Measurements from ENCODE around the gene DNAJB2. TPM values are rescaled to one million over a fixed set of nuclear protein-coding genes. Genes with fewer than 3 reads are reported as not detected.

Gene DNAJB2
- total and polyA plus RNA-seq, 7 donors: 27.4 to 73.9 (median 42.1) TPM

- Histone ChIP-seq H3K4me3 (no peak overlapping the region), H3K9me3 (no peaks in the 10 kb centered on the region), H3K4me1 (peaks cover 0 to 72% (median 69%) of the 10 kb centered on the region in 4 donors), H3K27ac (peak overlapping the region; percentile 79 to 87 (median 82)), H3K36me3 (peaks cover 0 to 40% (median 8%) of the 10 kb centered on the region in 4 donors), H3K27me3 (no peaks in the 10 kb centered on the region)
- intact Hi-C loops (cut with DNase I): no loop called here
- WGBS, 2 donors: 23 to 63% methylated on average over 2 of the region's 2 CpGs
- DNase-seq: no peak
- TF ChIP-seq CTCF (IDR thresholded peaks at IDR 0.05): no peak
- no peak for TF ChIP-seq EP300 (IDR thresholded peaks at IDR 0.05)
- no peak for TF ChIP-seq POLR2AphosphoS5 (IDR thresholded peaks at IDR 0.05)
- TF ChIP-seq POLR2A (IDR thresholded peaks at IDR 0.05): no peak
Measured at GRCh38 chr2:219248845-219249202, 30.3 kb upstream of the DNAJB2 start.

- peaks cover 0 to 40% (median 8%) of the 10 kb centered on the region in 4 donors for H3K36me3 ChIP-seq
- intact Hi-C loops (cut with DNase I): no loop called here
- H3K27me3 ChIP-seq: no peaks in the 10 kb centered on the region
- WGBS, 2 donors: 4 to 9% methylated on average over 7 of the region's 7 CpGs
- peaks cover 0 to 74% (median 72%) of the 10 kb centered on the region in 4 donors for H3K4me1 ChIP-seq
- H3K9me3 ChIP-seq: no peaks in the 10 kb centered on the region
- DNase-seq: peak; percentile 91
- no peak for TF ChIP-seq EP300 (IDR thresholded peaks at IDR 0.05)
- peak; percentile 51 to 76 (median 68) for TF ChIP-seq POLR2AphosphoS5 (IDR thresholded peaks at IDR 0.05)
- TF ChIP-seq POLR2A (IDR thresholded peaks at IDR 0.05): no peak
- TF ChIP-seq CTCF (IDR thresholded peaks at IDR 0.05): no peak
- peak overlapping the region; percentile 79 to 87 (median 82) for H3K27ac ChIP-seq
- H3K4me3 ChIP-seq: no peak overlapping the region
Measured at GRCh38 chr2:219249203-219249980, 29.8 kb upstream of the DNAJB2 start.

- H3K36me3 ChIP-seq: peaks cover 0 to 40% (median 8%) of the 10 kb centered on the region in 4 donors
- TF ChIP-seq POLR2A (IDR thresholded peaks at IDR 0.05) (no peak), POLR2AphosphoS5 (IDR thresholded peaks at IDR 0.05) (no peak), EP300 (IDR thresholded peaks at IDR 0.05) (no peak), CTCF (IDR thresholded peaks at IDR 0.05) (no peak)
- no peak for DNase-seq
- intact Hi-C loops (cut with DNase I): loop anchor here (5.0 kb wide), 1 partner anchor 33 kb away; the partner anchor contains the start of gene ABCB6
- no peak overlapping the region for H3K4me3 ChIP-seq
- H3K9me3 ChIP-seq: no peaks in the 10 kb centered on the region
- H3K27me3 ChIP-seq: no peaks in the 10 kb centered on the region
- 48 to 75% methylated on average over 22 of the region's 22 CpGs for WGBS, 2 donors
- H3K4me1 ChIP-seq: peaks cover 0 to 73% (median 69%) of the 10 kb centered on the region in 4 donors
- H3K27ac ChIP-seq: peak overlapping the region; percentile 79 to 87 (median 82)
Measured at GRCh38 chr2:219250049-219250781, 29.0 kb upstream of the DNAJB2 start.

GRCh38 chr2:219251656-219252055 lies 27.5 kb upstream of the DNAJB2 start:
- TF ChIP-seq POLR2A (IDR thresholded peaks at IDR 0.05) (no peak), POLR2AphosphoS5 (IDR thresholded peaks at IDR 0.05) (no peak), CTCF (IDR thresholded peaks at IDR 0.05) (no peak), EP300 (IDR thresholded peaks at IDR 0.05) (no peak)
- H3K36me3 ChIP-seq: peaks cover 0 to 39% (median 8%) of the 10 kb centered on the region in 4 donors
- 80 to 85% methylated on average over 6 of the region's 6 CpGs for WGBS, 2 donors
- H3K9me3 ChIP-seq: no peaks in the 10 kb centered on the region
- no peak for DNase-seq
- no peak overlapping the region for H3K4me3 ChIP-seq
- H3K27me3 ChIP-seq: no peaks in the 10 kb centered on the region
- H3K4me1 ChIP-seq: peaks cover 0 to 62% (median 59%) of the 10 kb centered on the region in 4 donors
- intact Hi-C loops (cut with DNase I): loop anchor here (2.0 to 5.0 kb wide), 3 partner anchors 27 to 75 kb away; partner anchors contain the start of genes ABCB6, CNPPD1 and DNAJB2
- peak overlapping the region; percentile 79 to 87 (median 84) for H3K27ac ChIP-seq

All from sigmoid colon (tissue), 7 donors.